ENCODE data around the gene RAB3C.

DNA sequence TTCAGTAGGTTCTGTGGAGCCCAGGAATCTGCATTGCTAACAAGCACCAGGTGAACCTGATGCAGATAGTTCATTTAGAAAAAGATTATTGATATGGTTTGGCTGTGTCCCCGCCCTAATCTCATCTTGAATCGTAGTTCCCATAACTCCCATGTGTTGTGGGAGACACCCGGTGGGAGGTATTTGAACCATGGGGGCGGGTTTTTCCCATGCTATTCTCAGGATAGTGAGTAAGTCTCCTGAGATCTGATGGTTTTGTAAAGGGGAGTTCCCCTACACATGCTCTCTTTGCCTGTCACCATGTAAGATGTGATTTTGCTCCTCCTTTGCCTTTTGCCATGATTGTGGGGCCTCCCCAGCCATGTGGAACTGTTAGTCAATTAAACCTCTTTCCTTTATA is 212.0 kb downstream of the RAB3C start:
- TF ChIP-seq CBFB (CRISPR knock-in tag; IDR thresholded peaks at IDR 0.05; ENCODE audit: low read depth) (no peak), ZBTB21 (CRISPR knock-in tag; IDR thresholded peaks at IDR 0.05; ENCODE audit: borderline replicate concordance) (no peak), FOXJ3 (CRISPR knock-in tag; IDR thresholded peaks at IDR 0.05; ENCODE audit: borderline replicate concordance) (no peak), ZNF423 (CRISPR knock-in tag; IDR thresholded peaks at IDR 0.05) (no peak), FOXP1 (CRISPR knock-in tag; IDR thresholded peaks at IDR 0.05; ENCODE audit: borderline replicate concordance) (no peak), ZNF416 (CRISPR knock-in tag; IDR thresholded peaks at IDR 0.05) (no peak)
- TF ChIP-seq, protein P1, sequence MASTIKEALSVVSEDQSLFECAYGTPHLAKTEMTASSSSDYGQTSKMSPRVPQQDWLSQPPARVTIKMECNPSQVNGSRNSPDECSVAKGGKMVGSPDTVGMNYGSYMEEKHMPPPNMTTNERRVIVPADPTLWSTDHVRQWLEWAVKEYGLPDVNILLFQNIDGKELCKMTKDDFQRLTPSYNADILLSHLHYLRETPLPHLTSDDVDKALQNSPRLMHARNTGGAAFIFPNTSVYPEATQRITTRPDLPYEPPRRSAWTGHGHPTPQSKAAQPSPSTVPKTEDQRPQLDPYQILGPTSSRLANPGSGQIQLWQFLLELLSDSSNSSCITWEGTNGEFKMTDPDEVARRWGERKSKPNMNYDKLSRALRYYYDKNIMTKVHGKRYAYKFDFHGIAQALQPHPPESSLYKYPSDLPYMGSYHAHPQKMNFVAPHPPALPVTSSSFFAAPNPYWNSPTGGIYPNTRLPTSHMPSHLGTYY (CRISPR knock-in tag; IDR thresholded peaks at IDR 0.05), result no peak
- TF ChIP-seq, protein P2, sequence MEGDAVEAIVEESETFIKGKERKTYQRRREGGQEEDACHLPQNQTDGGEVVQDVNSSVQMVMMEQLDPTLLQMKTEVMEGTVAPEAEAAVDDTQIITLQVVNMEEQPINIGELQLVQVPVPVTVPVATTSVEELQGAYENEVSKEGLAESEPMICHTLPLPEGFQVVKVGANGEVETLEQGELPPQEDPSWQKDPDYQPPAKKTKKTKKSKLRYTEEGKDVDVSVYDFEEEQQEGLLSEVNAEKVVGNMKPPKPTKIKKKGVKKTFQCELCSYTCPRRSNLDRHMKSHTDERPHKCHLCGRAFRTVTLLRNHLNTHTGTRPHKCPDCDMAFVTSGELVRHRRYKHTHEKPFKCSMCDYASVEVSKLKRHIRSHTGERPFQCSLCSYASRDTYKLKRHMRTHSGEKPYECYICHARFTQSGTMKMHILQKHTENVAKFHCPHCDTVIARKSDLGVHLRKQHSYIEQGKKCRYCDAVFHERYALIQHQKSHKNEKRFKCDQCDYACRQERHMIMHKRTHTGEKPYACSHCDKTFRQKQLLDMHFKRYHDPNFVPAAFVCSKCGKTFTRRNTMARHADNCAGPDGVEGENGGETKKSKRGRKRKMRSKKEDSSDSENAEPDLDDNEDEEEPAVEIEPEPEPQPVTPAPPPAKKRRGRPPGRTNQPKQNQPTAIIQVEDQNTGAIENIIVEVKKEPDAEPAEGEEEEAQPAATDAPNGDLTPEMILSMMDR (IDR thresholded peaks at IDR 0.05), result no peak
- TF ChIP-seq, protein P3, sequence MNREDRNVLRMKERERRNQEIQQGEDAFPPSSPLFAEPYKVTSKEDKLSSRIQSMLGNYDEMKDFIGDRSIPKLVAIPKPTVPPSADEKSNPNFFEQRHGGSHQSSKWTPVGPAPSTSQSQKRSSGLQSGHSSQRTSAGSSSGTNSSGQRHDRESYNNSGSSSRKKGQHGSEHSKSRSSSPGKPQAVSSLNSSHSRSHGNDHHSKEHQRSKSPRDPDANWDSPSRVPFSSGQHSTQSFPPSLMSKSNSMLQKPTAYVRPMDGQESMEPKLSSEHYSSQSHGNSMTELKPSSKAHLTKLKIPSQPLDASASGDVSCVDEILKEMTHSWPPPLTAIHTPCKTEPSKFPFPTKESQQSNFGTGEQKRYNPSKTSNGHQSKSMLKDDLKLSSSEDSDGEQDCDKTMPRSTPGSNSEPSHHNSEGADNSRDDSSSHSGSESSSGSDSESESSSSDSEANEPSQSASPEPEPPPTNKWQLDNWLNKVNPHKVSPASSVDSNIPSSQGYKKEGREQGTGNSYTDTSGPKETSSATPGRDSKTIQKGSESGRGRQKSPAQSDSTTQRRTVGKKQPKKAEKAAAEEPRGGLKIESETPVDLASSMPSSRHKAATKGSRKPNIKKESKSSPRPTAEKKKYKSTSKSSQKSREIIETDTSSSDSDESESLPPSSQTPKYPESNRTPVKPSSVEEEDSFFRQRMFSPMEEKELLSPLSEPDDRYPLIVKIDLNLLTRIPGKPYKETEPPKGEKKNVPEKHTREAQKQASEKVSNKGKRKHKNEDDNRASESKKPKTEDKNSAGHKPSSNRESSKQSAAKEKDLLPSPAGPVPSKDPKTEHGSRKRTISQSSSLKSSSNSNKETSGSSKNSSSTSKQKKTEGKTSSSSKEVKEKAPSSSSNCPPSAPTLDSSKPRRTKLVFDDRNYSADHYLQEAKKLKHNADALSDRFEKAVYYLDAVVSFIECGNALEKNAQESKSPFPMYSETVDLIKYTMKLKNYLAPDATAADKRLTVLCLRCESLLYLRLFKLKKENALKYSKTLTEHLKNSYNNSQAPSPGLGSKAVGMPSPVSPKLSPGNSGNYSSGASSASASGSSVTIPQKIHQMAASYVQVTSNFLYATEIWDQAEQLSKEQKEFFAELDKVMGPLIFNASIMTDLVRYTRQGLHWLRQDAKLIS (CRISPR knock-in tag; IDR thresholded peaks at IDR 0.05; ENCODE audit: borderline replicate concordance), result no peak
